ENCODE results near the gene PHB1. TPM values are rescaled to one million over a fixed set of nuclear protein-coding genes. Genes with fewer than 3 reads are reported as not detected.

Gene PHB1
- total RNA-seq, 1 experiment from 2014 or later, result 325 TPM

DNA sequence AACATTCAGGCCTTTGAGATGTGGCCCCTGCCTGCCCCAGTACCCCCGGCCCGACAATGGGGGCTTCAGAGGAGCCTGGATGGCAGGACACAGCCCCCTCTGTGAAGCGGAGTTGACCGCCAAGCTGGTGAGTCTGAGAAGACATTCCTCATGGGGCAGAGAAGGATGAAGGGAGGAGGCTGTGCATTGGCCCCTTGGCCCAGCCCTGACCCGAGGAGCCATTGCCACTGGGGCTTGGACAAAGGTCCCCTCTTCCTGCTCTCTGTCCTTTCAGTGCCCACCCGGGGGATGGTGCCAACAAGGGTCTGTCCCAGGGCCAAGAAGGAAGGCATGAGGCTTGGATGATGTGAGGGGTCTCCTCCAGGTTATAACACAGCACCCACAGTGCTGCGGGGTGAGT, 30.9 kb upstream of the PHB1 start:
- no peaks in the 10 kb centered on the region for H3K79me2 ChIP-seq (ENCODE audit: insufficient read depth, low read length)
- no peak for TF ChIP-seq CTCF (conservative IDR thresholded peaks at IDR 0.05)
- no peak overlapping the region for H4K91ac ChIP-seq (ENCODE audit: insufficient read length, low read depth, low read length)
- H3K4me2 ChIP-seq (ENCODE audit: insufficient read depth, insufficient read length, low read length), result no peak overlapping the region
- H4K20me1 ChIP-seq (ENCODE audit: control insufficient read depth, insufficient read depth, insufficient read length), result no peaks in the 10 kb centered on the region
- no peak overlapping the region for H3K23ac ChIP-seq (ENCODE audit: insufficient read length, low read depth, low read length)
- H3T11ph ChIP-seq (ENCODE audit: low read length), result no peak overlapping the region
- H3K27me3 ChIP-seq (ENCODE audit: insufficient read depth, low read length), result no peaks in the 10 kb centered on the region
- no peaks in the 10 kb centered on the region for H3K4me1 ChIP-seq (ENCODE audit: insufficient read depth, low read length)
- no peak overlapping the region for H3K9ac ChIP-seq (ENCODE audit: extremely low read depth, insufficient read length, low read length)
- Mint-ChIP-seq H3K27ac (no peak overlapping the region), H3K9me3 (no peaks in the 10 kb centered on the region), H3K4me1 (peaks cover 11 to 12% of the 10 kb centered on the region in 2 experiments), H3K27me3 (ENCODE audit: low read depth) (peaks cover 34% of the 10 kb centered on the region), H3K4me3 (no peak overlapping the region), H3K36me3 (ENCODE audit: insufficient read depth in 1 of 3, low read depth in 3 of 3) (no peaks in the 10 kb centered on the region)
- H2BK20ac ChIP-seq (ENCODE audit: low read depth, low read length, poor library complexity, severe bottlenecking), result no peak overlapping the region
- no peak overlapping the region for H2BK15ac ChIP-seq (ENCODE audit: low read depth, low read length)
- H3K4ac ChIP-seq (ENCODE audit: low read depth, low read length), result no peak overlapping the region
- H2AK5ac ChIP-seq (ENCODE audit: insufficient read length, low read length), result no peak overlapping the region
- H2AFZ ChIP-seq (ENCODE audit: low read length), result no peak overlapping the region
- H3K9me3 ChIP-seq (ENCODE audit: control insufficient read depth, low read depth, low read length), result no peaks in the 10 kb centered on the region
- no peaks in the 10 kb centered on the region for H3K23me2 ChIP-seq (ENCODE audit: insufficient read length, low read depth, low read length, poor library complexity, severe bottlenecking)
- H4K8ac ChIP-seq (replicated peaks; ENCODE audit: insufficient read length, low read depth, low read length), result no peak overlapping the region
- no peak overlapping the region for H3K14ac ChIP-seq (ENCODE audit: insufficient read depth, low read length)
- no peaks in the 10 kb centered on the region for H3K79me1 ChIP-seq (ENCODE audit: insufficient read depth, low read depth, low read length, poor library complexity, severe bottlenecking)
- H3K27ac ChIP-seq (ENCODE audit: insufficient read length, low read depth, low read length), result no peak overlapping the region
- H2BK5ac ChIP-seq (ENCODE audit: insufficient read length, low read length), result no peak overlapping the region
- H3K18ac ChIP-seq (ENCODE audit: insufficient read length, low read depth, low read length), result no peak overlapping the region
- no peak overlapping the region for H4K5ac ChIP-seq (ENCODE audit: insufficient read length, low read depth, low read length)
- no peak overlapping the region for H2BK12ac ChIP-seq (ENCODE audit: insufficient read length, low read depth, low read length)
- no peak overlapping the region for H3K56ac ChIP-seq (ENCODE audit: insufficient read length, low read depth, low read length)
- WGBS (ENCODE audit: extremely low coverage, insufficient read length, low lambda C conversion rate), result no CpG with 5 or more reads among the region's 7 CpGs
- no peak for DNase-seq
- H2BK120ac ChIP-seq (ENCODE audit: low read depth, low read length, poor library complexity, severe bottlenecking), result no peak overlapping the region

Data from H9 (cell line).